ENCODE data around the gene CYP19A1. TPM values are rescaled to one million over a fixed set of nuclear protein-coding genes. Genes with fewer than 3 reads are reported as not detected.
"Not testable (repeated sequence)": the region's sequence is repeated elsewhere in the genome, so short reads cannot be mapped to it uniquely, and the experiment has no call there.

Gene CYP19A1
- total RNA-seq, 1 experiment from 2014 or later = 0.86 TPM

GRCh38 chr15:51261113-51261512 is 77.3 kb downstream of the CYP19A1 start:
- DNase-seq (ENCODE audit: low read depth) = not testable (repeated sequence)

- DNase-seq (ENCODE audit: low read depth) = no peak
Observed at GRCh38 chr15:51260202-51260601, 78.2 kb downstream of the CYP19A1 start.

GRCh38 chr15:51255533-51255932 is 82.9 kb downstream of the CYP19A1 start:
- no peak for DNase-seq (ENCODE audit: low read depth)

DNA sequence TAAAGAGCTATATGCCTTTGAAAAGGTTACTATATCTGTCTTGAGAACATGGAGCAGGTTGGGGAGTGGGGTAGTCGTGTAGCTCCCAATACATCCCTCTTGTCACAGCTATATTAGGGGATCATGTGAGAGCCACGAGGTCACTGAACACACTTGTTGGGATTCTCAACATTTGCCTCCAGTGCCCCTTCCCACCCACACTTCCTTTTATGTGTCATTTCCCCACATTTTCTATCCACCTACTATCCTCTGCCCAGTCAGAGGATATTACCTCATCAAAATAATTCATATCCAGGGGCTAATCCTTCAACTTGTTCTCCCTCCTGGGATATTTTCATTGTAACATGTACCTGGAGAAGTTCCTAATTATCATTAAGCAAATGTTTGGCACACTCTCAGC is 85.0 kb downstream of the CYP19A1 start:
- DNase-seq (ENCODE audit: low read depth) = no peak

- DNase-seq (ENCODE audit: low read depth) = no peak
Observed at GRCh38 chr15:51252671-51253070, 85.7 kb downstream of the CYP19A1 start.

DNA sequence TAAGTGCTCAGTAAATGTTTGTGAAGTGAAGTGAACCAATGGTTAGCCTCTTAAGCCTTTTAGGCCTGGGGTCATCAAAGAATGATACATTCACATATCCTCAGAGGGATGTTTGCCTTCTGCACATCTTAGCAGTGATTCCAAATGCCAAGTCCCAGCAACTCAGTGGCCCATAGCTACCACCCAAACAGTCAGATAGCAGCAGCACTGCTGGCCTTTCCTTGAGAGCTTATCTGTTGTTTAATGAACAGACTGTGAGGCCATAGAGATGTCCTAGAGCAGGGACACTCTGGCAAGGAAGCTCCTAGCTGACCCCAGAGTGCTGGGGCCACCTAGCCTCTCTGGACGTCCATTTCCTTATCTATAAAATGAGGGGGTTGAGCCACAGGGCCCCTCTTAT is 86.8 kb downstream of the CYP19A1 start:
- DNase-seq (ENCODE audit: low read depth) = no peak

GRCh38 chr15:51250217-51251011 is 88.0 kb downstream of the CYP19A1 start:
- DNase-seq (ENCODE audit: low read depth) = no peak

- no peak for DNase-seq (ENCODE audit: low read depth)
Observed at GRCh38 chr15:51245628-51246027, 92.8 kb downstream of the CYP19A1 start.

GRCh38 chr15:51244423-51244869 is 94.0 kb downstream of the CYP19A1 start:
- no peak for DNase-seq (ENCODE audit: low read depth)

DNA sequence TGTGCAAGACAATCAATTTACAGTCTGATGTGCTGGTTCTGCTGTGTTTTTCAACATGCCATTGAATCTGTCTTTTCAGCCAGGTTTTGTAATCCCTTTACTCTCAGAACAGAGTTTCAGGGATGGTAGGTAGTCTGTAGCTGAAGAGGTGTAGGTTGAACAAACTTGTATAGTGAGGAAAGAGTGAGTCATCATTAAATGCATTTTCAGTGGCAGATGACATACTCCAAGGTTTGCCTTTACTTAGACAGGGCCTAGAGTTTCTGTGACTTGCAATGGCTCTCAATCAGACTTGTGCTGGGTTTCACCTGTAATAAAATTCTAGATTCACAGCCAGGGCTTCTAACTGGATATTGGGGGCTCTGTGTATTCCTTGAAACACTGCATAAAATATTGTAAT is 94.6 kb downstream of the CYP19A1 start:
- DNase-seq (ENCODE audit: low read depth) = peak; percentile 32

DNA sequence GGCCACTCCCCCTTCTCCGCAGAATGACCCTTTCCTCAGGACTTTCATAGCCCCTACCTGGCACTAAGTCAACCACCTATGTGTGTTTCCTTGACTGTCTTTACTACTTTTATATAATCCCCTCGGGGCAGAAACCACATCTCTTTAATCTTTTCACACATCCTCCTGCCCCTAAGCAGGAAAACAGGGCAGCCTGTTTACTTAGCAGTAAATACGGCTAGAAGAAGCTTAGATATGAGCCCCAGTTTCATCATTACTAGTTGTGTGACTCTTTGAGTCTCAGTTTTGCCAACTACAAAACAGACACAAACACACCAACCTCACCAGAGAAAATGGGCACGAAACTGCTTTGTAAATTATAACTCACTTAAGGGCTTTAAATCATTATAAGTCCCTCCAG is 98.3 kb downstream of the CYP19A1 start:
- peak; percentile 26 for DNase-seq (ENCODE audit: low read depth)

- DNase-seq (ENCODE audit: low read depth) = no peak
Observed at GRCh38 chr15:51237816-51238215, 100.6 kb downstream of the CYP19A1 start.

DNA sequence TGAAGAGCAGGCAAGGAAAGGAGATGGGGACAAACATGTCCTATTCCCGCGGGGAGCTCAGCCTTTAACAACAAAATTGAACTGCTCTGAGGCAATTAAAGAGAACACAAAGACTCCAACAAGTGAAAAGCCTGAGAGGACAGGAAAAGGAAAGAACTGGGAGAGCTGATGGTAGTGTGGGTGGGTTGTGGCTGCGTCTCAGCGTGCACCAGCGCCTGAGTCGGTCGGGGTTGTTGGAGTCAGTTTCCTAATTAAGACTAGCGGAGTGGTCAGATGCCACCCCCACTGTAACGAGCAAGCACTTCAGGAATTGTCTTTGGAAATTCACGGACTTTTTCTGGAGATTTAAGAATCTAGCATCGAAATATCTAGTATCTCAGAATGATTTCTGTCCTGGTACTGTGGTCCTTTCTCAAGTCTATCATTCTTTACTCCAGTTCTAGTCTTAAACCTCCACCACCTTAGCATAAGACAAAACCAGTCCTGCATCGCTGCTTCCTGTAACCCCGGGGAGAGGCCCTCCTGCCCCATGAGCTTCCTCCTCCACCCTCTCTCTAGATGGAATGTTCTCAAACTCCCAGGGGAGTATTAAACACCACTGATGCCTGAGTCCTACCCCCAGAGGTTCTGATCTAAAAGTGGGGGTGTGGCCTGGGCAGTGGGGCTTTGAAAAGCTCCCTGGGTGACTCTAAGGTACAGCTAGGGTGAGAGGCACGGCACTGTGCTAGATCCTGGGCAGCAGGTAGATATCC is 104.0 kb downstream of the CYP19A1 start:
- no peak for DNase-seq (ENCODE audit: low read depth)

DNA sequence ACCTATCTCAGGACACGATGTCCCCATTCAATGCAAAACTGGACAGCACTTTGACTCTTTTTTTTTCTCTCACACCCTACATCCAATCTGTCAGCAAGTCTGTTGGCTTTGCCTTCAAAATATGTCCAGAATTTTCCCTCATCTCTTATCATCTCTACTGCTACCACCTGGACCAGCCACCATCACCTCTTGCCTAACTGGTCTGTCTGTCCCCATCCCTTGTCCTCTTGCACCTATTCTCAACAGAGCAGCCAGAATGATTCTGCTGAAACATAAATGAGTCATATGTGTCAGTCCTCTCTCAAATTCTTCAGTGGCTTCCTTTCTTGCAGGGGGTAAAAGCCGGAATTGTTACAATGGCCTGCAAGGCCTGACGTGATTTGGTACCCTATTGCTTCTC is 105.8 kb downstream of the CYP19A1 start:
- no peak for DNase-seq (ENCODE audit: low read depth)

DNA sequence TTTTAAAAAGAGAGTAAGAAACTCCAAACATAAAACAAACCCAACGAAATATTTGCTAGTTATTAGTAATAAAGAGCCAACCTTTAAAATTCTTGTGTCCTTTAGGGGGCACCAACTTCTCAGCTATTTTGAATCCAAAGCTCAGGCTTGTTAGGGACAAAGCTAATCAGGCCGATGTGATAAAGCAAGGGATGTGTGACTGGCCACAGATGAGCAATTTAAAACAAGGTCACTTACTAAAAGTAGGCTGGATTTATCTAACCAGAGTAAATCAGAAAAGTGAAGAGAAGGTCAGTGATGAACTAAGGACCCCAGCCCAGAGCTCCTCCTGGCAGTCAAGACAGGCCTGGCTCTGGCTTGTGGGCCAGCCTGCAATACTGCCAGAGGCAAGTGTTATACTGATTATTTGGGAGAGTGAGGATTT is 108.5 kb downstream of the CYP19A1 start:
- DNase-seq (ENCODE audit: low read depth) = peak; percentile 53

DNA sequence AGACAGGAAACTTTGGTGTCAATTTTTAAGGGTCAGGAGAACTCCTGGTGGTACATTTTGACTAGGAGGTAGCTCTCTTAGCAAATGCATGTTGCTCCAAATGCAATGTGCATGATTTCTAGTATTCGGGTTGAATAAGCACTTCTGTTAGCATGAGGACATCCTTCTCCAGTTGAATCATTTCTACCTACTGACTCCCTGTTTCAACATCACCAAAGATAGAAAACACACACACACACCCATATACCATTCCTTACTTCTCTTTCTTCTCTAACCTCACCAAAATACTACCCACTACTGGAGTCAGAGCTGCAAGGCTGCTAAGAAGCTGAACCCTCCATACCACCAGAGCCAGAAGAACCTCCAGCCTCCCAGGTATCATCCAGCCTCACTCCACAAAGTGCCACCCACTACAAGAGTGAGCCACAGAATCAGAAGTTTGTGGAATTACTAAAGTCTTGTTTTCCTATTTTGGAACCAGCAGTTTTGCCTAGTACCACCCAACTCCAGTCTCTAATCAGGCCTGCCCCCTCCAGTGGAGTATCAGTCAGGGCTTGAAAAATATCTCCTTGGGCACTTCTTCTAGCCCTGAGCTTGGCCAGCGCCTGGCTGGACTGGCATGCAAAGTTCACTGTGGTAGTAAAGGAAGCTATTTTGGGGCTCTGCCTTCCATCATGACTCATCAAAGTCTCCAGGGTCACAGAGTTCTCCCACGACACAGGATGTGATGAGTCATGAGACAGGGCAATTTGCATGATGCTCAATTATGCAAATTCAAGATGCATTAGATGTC is 110.3 kb downstream of the CYP19A1 start:
- peak; percentile 96 for DNase-seq (ENCODE audit: low read depth)

DNA sequence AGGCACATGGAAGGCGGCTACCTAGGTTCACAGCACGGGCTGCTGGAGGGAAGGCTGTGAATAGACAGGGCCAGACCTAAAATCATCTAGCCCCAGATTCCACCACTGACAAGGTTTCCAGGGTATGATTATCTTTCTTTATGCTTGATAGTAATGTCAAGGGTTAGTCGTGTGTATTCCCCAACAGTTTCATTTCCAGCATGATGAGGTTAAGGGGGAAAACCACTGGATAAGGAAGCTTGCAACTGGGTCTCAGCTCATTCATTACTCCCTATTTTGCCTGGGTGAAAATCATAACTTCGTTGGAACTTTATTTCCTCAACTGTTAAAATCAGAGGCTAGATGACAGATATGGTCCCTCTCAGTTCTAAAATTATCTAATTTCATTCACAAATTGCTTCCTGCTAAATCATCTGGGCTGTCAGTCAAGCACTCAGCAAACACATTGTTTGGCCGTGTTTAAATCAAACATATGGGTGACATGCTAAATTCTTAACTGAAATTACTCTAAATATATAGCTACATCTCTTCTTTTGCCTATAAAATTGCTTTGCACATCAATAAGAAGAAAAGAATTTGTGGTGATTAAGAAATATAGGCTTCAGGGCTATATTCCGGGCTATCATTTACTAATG is 111.7 kb downstream of the CYP19A1 start:
- DNase-seq (ENCODE audit: low read depth) = no peak

GRCh38 chr15:51224428-51224827 is 114.0 kb downstream of the CYP19A1 start:
- DNase-seq (ENCODE audit: low read depth) = peak; percentile 44

DNA sequence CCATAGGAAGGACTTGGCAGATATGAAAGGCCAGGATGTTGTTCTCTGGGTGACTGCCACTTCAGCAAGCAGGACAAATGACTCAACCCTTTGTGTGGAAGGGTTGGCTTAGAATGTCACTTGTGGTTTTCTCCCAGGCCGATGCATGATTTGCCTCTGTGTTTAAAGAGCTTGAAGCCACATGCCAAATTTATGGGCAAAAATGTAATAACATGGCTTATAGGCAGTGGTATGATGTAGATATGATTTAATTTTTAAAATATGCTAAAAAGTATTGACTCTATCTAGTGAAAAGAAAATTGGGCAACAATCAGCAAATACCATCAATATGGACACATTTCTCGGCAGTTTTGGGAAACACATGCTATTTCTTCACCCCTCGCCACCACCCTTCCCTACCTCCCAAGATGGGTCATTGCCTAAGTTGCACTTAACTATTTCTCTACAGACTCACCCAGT is 114.6 kb downstream of the CYP19A1 start:
- peak; percentile 96 for DNase-seq (ENCODE audit: low read depth)

- DNase-seq (ENCODE audit: low read depth) = no peak
Observed at GRCh38 chr15:51218299-51218938, 120.0 kb downstream of the CYP19A1 start.

DNA sequence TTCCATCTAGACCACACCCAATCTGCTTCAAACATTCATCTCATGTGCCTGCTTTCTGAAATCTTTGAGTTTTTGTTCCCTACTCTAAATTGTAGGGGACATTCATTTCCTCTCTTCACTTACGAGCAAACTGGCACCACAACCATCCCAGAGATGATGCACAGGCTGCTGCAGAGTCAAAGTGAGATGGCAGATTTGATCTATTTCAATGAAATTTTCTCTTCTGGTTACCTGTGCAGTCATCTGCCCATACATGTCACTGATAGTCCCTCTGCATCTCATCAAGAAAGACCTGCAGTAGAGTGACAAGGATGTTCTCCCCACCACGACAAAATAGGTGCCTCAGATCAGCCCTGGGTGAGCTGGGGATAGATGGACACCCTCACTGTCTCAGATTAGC is 125.5 kb downstream of the CYP19A1 start:
- DNase-seq (ENCODE audit: low read depth) = no peak
